ENCODE results near the gene BCL7C. TPM values are rescaled to one million over a fixed set of nuclear protein-coding genes. Genes with fewer than 3 reads are reported as not detected.

Gene BCL7C
- total RNA-seq, 1 donor from 2014 or later = 34.2 TPM

- no peak for TF ChIP-seq CTCF (IDR thresholded peaks at IDR 0.05; ENCODE audit: unreplicated experiment)
- H3K4me3 Mint-ChIP-seq (ENCODE audit: low read depth) = no peak overlapping the region
- no peaks in the 10 kb centered on the region for H3K9me3 Mint-ChIP-seq (ENCODE audit: low read depth)
- no peak overlapping the region for H3K27ac Mint-ChIP-seq
- H3K27me3 Mint-ChIP-seq = no peaks in the 10 kb centered on the region
- H3K36me3 Mint-ChIP-seq (ENCODE audit: insufficient read depth) = no peaks in the 10 kb centered on the region
- peaks cover 4% of the 10 kb centered on the region for H3K4me1 Mint-ChIP-seq (ENCODE audit: low read depth)
- DNase-seq (ENCODE audit: low spot score, unreplicated experiment) = no peak
Measured at GRCh38 chr16:30858829-30859423, 35.0 kb downstream of the BCL7C start.

GRCh38 chr16:30858111-30858495, 35.8 kb downstream of the BCL7C start:
- H3K36me3 Mint-ChIP-seq (ENCODE audit: insufficient read depth) = peaks cover 6% of the 10 kb centered on the region
- H3K27me3 Mint-ChIP-seq = no peaks in the 10 kb centered on the region
- no peak overlapping the region for H3K4me3 Mint-ChIP-seq (ENCODE audit: low read depth)
- no peak for TF ChIP-seq CTCF (IDR thresholded peaks at IDR 0.05; ENCODE audit: unreplicated experiment)
- H3K4me1 Mint-ChIP-seq (ENCODE audit: low read depth) = peaks cover 4% of the 10 kb centered on the region
- no peak for DNase-seq (ENCODE audit: low spot score, unreplicated experiment)
- no peaks in the 10 kb centered on the region for H3K9me3 Mint-ChIP-seq (ENCODE audit: low read depth)
- H3K27ac Mint-ChIP-seq = no peak overlapping the region

- Mint-ChIP-seq H3K27me3 (no peaks in the 10 kb centered on the region), H3K4me3 (ENCODE audit: low read depth) (no peak overlapping the region), H3K36me3 (ENCODE audit: insufficient read depth) (peaks cover 8% of the 10 kb centered on the region), H3K4me1 (ENCODE audit: low read depth) (peaks cover 4% of the 10 kb centered on the region), H3K9me3 (ENCODE audit: low read depth) (no peaks in the 10 kb centered on the region), H3K27ac (no peak overlapping the region)
- no peak for TF ChIP-seq CTCF (IDR thresholded peaks at IDR 0.05; ENCODE audit: unreplicated experiment)
- DNase-seq (ENCODE audit: low spot score, unreplicated experiment) = no peak
Measured at GRCh38 chr16:30853758-30854157, 40.1 kb downstream of the BCL7C start.

- Mint-ChIP-seq H3K36me3 (ENCODE audit: insufficient read depth) (peaks cover 8% of the 10 kb centered on the region), H3K27me3 (no peaks in the 10 kb centered on the region), H3K4me1 (ENCODE audit: low read depth) (no peaks in the 10 kb centered on the region), H3K4me3 (ENCODE audit: low read depth) (no peak overlapping the region), H3K9me3 (ENCODE audit: low read depth) (no peaks in the 10 kb centered on the region), H3K27ac (no peak overlapping the region)
- no peak for DNase-seq (ENCODE audit: low spot score, unreplicated experiment)
- TF ChIP-seq CTCF (IDR thresholded peaks at IDR 0.05; ENCODE audit: unreplicated experiment) = no peak
Measured at GRCh38 chr16:30850246-30850645, 43.6 kb downstream of the BCL7C start.

- Mint-ChIP-seq H3K36me3 (ENCODE audit: insufficient read depth) (peaks cover 3% of the 10 kb centered on the region), H3K27ac (no peak overlapping the region), H3K4me1 (ENCODE audit: low read depth) (peaks cover 2% of the 10 kb centered on the region), H3K4me3 (ENCODE audit: low read depth) (no peak overlapping the region), H3K27me3 (no peaks in the 10 kb centered on the region), H3K9me3 (ENCODE audit: low read depth) (peaks cover 3% of the 10 kb centered on the region)
- DNase-seq (ENCODE audit: low spot score, unreplicated experiment) = no peak
- TF ChIP-seq CTCF (IDR thresholded peaks at IDR 0.05; ENCODE audit: unreplicated experiment) = no peak
Measured at GRCh38 chr16:30846649-30847402, 47.1 kb downstream of the BCL7C start.
